HepG2 (cell line): Measurements from ENCODE around the gene EXOC3L4. TPM values are rescaled to one million over a fixed set of nuclear protein-coding genes. Genes with fewer than 3 reads are reported as not detected.
A peak's percentile ranks its signal among the peaks of the same experiment; 100 is the strongest.

ENCODE experiments used
- FOXA3 ChIP-seq: IDR thresholded peaks from 2 replicates; pipeline ENCODE4 v1.6.1; 2016; ENCODE audit warnings: missing genetic modification reagents, missing compliant biosample characterization
- NFATC3 ChIP-seq: sonication (generic); formaldehyde crosslinking; IDR thresholded peaks from 2 replicates; pipeline ENCODE4 v1.5.1; 2020; ENCODE audit warnings: mild to moderate bottlenecking, missing genetic modification reagents
- RNF219 ChIP-seq: sonication (generic); formaldehyde crosslinking; IDR thresholded peaks from 2 replicates; pipeline ENCODE4 v1.5.0; 2020; ENCODE audit warnings: mild to moderate bottlenecking, missing genetic modification reagents
- TFDP1 ChIP-seq: IDR thresholded peaks from 2 replicates; pipeline ENCODE4 v1.6.1; 2016; ENCODE audit warnings: missing compliant biosample characterization, missing genetic modification reagents, borderline replicate concordance
- USF2 ChIP-seq, 2 experiments: sonication (generic) in 1 of 2; formaldehyde crosslinking in 1 of 2; IDR thresholded peaks; 2 replicates each; pipeline versions ENCODE4 v1.5.1 to v1.6.1; 2011 to 2020; ENCODE audit warnings: borderline replicate concordance in 1 of 2, low read depth in 1 of 2, low read length in 1 of 2, mild to moderate bottlenecking in 1 of 2, missing genetic modification reagents in 1 of 2, moderate library complexity in 1 of 2
- ZBTB20 ChIP-seq: sonication (generic); formaldehyde crosslinking; IDR thresholded peaks from 2 replicates; pipeline ENCODE4 v1.8.1; 2023; ENCODE audit warnings: missing genetic modification reagents, low read depth, mild to moderate bottlenecking, borderline replicate concordance
- ZFP82 ChIP-seq: sonication (generic); formaldehyde crosslinking; IDR thresholded peaks from 2 replicates; pipeline ENCODE4 v1.5.1; 2020; ENCODE audit warnings: mild to moderate bottlenecking, missing genetic modification reagents, borderline replicate concordance
- ZNF460 ChIP-seq: sonication (generic); formaldehyde crosslinking; IDR thresholded peaks from 2 replicates; pipeline ENCODE4 v1.5.1; 2020; ENCODE audit warnings: missing genetic modification reagents, mild to moderate bottlenecking, borderline replicate concordance
- ZNF614 ChIP-seq: IDR thresholded peaks from 2 replicates; pipeline ENCODE4 v1.6.1; 2018; ENCODE audit warnings: missing biosample characterization, missing genetic modification reagents, inconsistent platforms, borderline replicate concordance
- ZNF672 ChIP-seq: sonication (generic); formaldehyde crosslinking; IDR thresholded peaks from 2 replicates; pipeline ENCODE4 v1.8.1; 2022; ENCODE audit warnings: missing genetic modification reagents
- ZSCAN31 ChIP-seq: sonication (generic); formaldehyde crosslinking; IDR thresholded peaks from 2 replicates; pipeline ENCODE4 v1.5.0; 2020; ENCODE audit warnings: low read depth, mild to moderate bottlenecking, missing genetic modification reagents
- polyA plus RNA-seq, 8 experiments: library from polyadenylated mRNA; depleted of rRNA in 3 of 8; stranded (reverse) in 7 of 8; unstranded in 1 of 8; fragments of >200 nt; fragmentation: Illumina TruSeq in 4 of 8; extraction: Trizol in 4 of 8; gene quantifications; 2 replicates each; pipeline versions ENCODE4 v1.2.1 to v1.2.3, GENCODE V29; 2011 to 2016; ENCODE audit warnings: low read depth in 4 of 8, missing spikeins in 1 of 8, mixed read lengths in 1 of 8; ENCODE audit not compliant: insufficient read depth in 1 of 8
- total RNA-seq, 5 experiments: library from RNA; depleted of rRNA; stranded (reverse); fragments of >200 nt; fragmentation: Illumina TruSeq; extraction: Trizol; gene quantifications; 2 replicates each; pipeline ENCODE4 v1.2.3, GENCODE V29; 2016; ENCODE audit warnings: low read depth in 1 of 5
- TF ChIP-seq, protein P1 (sequence below): sonication (generic); formaldehyde crosslinking; IDR thresholded peaks from 2 replicates; pipeline ENCODE4 v1.4.0; 2020; ENCODE audit warnings: missing genetic modification reagents, borderline replicate concordance
- TF ChIP-seq, protein P2 (sequence below): sonication (generic); formaldehyde crosslinking; conservative IDR thresholded peaks from 2 replicates; pipeline ENCODE4 v1.8.0; 2022; ENCODE audit warnings: low read depth, missing genetic modification reagents
- TF ChIP-seq, protein P3 (sequence below): sonication (generic); formaldehyde crosslinking; IDR thresholded peaks from 2 replicates; pipeline ENCODE4 v1.4.0; 2020; ENCODE audit warnings: missing genetic modification reagents

The EXOC3L4 gene
- total and polyA plus RNA-seq, 2 of the 13 experiments (the other 11 are each of a cell fraction or from before 2014, with no cell fraction given) = 11.8 to 27.0 TPM

- TF ChIP-seq ZSCAN31 (CRISPR knock-in tag) = 0 out of 2 replicates have a peak, but pooled peaks have one; percentile 68
- no peak for TF ChIP-seq USF2 (IDR thresholded peaks at IDR 0.05; ENCODE audit: low read depth, low read length)
- TF ChIP-seq USF2 (CRISPR knock-in tag; IDR thresholded peaks at IDR 0.05; ENCODE audit: borderline replicate concordance) = no peak
- TF ChIP-seq, protein P1, sequence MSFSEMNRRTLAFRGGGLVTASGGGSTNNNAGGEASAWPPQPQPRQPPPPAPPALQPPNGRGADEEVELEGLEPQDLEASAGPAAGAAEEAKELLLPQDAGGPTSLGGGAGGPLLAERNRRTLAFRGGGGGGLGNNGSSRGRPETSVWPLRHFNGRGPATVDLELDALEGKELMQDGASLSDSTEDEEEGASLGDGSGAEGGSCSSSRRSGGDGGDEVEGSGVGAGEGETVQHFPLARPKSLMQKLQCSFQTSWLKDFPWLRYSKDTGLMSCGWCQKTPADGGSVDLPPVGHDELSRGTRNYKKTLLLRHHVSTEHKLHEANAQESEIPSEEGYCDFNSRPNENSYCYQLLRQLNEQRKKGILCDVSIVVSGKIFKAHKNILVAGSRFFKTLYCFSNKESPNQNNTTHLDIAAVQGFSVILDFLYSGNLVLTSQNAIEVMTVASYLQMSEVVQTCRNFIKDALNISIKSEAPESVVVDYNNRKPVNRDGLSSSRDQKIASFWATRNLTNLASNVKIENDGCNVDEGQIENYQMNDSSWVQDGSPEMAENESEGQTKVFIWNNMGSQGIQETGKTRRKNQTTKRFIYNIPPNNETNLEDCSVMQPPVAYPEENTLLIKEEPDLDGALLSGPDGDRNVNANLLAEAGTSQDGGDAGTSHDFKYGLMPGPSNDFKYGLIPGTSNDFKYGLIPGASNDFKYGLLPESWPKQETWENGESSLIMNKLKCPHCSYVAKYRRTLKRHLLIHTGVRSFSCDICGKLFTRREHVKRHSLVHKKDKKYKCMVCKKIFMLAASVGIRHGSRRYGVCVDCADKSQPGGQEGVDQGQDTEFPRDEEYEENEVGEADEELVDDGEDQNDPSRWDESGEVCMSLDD = 0 out of 2 replicates have a peak, but pooled peaks have one; percentile 19
- no peak for TF ChIP-seq TFDP1 (CRISPR knock-in tag)
- TF ChIP-seq, protein P2, sequence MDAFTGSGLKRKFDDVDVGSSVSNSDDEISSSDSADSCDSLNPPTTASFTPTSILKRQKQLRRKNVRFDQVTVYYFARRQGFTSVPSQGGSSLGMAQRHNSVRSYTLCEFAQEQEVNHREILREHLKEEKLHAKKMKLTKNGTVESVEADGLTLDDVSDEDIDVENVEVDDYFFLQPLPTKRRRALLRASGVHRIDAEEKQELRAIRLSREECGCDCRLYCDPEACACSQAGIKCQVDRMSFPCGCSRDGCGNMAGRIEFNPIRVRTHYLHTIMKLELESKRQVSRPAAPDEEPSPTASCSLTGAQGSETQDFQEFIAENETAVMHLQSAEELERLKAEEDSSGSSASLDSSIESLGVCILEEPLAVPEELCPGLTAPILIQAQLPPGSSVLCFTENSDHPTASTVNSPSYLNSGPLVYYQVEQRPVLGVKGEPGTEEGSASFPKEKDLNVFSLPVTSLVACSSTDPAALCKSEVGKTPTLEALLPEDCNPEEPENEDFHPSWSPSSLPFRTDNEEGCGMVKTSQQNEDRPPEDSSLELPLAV (CRISPR knock-in tag) = no peak
- TF ChIP-seq ZBTB20 (CRISPR knock-in tag) = no peak
- TF ChIP-seq ZNF672 (CRISPR knock-in tag) = no peak
- no peak for TF ChIP-seq ZFP82
- no peak for TF ChIP-seq NFATC3 (CRISPR knock-in tag)
- TF ChIP-seq FOXA3 (CRISPR knock-in tag) = no peak
- TF ChIP-seq, protein P3, sequence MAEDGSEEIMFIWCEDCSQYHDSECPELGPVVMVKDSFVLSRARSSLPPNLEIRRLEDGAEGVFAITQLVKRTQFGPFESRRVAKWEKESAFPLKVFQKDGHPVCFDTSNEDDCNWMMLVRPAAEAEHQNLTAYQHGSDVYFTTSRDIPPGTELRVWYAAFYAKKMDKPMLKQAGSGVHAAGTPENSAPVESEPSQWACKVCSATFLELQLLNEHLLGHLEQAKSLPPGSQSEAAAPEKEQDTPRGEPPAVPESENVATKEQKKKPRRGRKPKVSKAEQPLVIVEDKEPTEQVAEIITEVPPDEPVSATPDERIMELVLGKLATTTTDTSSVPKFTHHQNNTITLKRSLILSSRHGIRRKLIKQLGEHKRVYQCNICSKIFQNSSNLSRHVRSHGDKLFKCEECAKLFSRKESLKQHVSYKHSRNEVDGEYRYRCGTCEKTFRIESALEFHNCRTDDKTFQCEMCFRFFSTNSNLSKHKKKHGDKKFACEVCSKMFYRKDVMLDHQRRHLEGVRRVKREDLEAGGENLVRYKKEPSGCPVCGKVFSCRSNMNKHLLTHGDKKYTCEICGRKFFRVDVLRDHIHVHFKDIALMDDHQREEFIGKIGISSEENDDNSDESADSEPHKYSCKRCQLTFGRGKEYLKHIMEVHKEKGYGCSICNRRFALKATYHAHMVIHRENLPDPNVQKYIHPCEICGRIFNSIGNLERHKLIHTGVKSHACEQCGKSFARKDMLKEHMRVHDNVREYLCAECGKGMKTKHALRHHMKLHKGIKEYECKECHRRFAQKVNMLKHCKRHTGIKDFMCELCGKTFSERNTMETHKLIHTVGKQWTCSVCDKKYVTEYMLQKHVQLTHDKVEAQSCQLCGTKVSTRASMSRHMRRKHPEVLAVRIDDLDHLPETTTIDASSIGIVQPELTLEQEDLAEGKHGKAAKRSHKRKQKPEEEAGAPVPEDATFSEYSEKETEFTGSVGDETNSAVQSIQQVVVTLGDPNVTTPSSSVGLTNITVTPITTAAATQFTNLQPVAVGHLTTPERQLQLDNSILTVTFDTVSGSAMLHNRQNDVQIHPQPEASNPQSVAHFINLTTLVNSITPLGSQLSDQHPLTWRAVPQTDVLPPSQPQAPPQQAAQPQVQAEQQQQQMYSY = no peak
- no peak for TF ChIP-seq ZNF614 (CRISPR knock-in tag)
- TF ChIP-seq ZNF460 = no peak
- no peak for TF ChIP-seq RNF219 (CRISPR knock-in tag)
These were observed 19.2 kb downstream of the EXOC3L4 start (continued) for GRCh38 chr14:103113774-103114173.
